ENCODE results near the gene SLC16A10.
"Not testable (repeated sequence)": the region's sequence is repeated elsewhere in the genome, so short reads cannot be mapped to it uniquely, and the experiment has no call there.

The SLC16A10 gene

DNA sequence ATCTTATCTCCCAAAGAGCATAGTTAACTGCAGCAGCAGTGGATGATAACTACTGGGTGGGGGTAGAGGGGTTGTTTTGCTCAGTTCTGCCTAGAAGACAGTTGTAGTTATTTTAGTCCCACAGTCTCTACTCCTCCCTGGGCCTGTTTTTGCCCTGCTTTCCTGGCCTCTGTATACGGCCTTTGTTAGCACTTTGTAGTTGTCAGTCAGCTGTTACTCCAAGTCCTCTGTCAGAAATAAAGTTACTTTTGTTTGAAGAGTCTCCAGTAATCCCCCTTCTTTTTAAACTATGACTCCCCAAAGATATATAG, 113.9 kb downstream of the SLC16A10 start:
- H3K4me3 ChIP-seq (ENCODE audit: low read length) = no peak overlapping the region

DNA sequence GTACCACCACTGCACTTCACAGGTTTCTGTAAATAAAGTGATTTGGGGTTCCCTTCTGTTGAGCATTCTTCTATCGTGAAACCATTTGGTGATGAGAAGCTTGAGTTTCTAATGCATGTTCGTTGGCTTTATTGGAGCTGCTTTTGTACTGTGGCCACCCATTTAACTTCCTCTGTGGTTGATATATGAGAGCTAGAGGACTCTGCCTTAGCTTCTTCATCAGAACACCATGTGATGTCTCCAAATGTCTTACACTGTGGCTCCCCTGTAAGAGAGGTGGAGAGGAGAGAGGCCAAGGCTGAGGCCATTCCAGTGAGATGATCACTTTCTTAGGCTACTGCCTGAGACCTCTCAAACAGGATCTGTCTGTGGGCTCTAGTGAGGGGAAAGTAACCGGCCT, 114.5 kb downstream of the SLC16A10 start:
- no peaks in the 10 kb centered on the region for H3K27me3 ChIP-seq (ENCODE audit: control insufficient read depth, insufficient read depth, low read length)
- H3K4me1 ChIP-seq (ENCODE audit: control insufficient read depth, insufficient read depth, low read length) = no peaks in the 10 kb centered on the region
- no peak overlapping the region for H3K9ac ChIP-seq (ENCODE audit: low read length)
- no peaks in the 10 kb centered on the region for H3K36me3 ChIP-seq (ENCODE audit: control insufficient read depth, insufficient read depth, low read length)
- no peak overlapping the region for H3K4me3 ChIP-seq (ENCODE audit: low read length)
- H3K27ac ChIP-seq (ENCODE audit: low read depth, low read length) = no peak overlapping the region

More for the DNA sequence above, 113.9 kb downstream of the SLC16A10 start:
- no peaks in the 10 kb centered on the region for H3K4me1 ChIP-seq (ENCODE audit: control insufficient read depth, insufficient read depth, low read length)
- no peaks in the 10 kb centered on the region for H3K27me3 ChIP-seq (ENCODE audit: control insufficient read depth, insufficient read depth, low read length)
- no peak overlapping the region for H3K27ac ChIP-seq (ENCODE audit: low read depth, low read length)
- H3K36me3 ChIP-seq (ENCODE audit: control insufficient read depth, insufficient read depth, low read length) = no peaks in the 10 kb centered on the region
- no peak overlapping the region for H3K9ac ChIP-seq (ENCODE audit: low read length)

- H3K9ac ChIP-seq (ENCODE audit: low read length); H3K27me3 ChIP-seq (ENCODE audit: control insufficient read depth, insufficient read depth, low read length); H3K36me3 ChIP-seq (ENCODE audit: control insufficient read depth, insufficient read depth, low read length); H3K27ac ChIP-seq (ENCODE audit: low read depth, low read length); H3K4me3 ChIP-seq (ENCODE audit: low read length); H3K4me1 ChIP-seq (ENCODE audit: control insufficient read depth, insufficient read depth, low read length): not testable (repeated sequence)
These were observed 116.2 kb downstream of the SLC16A10 start for GRCh38 chr6:111203539-111203938.

- no peaks in the 10 kb centered on the region for H3K36me3 ChIP-seq (ENCODE audit: control insufficient read depth, insufficient read depth, low read length)
- H3K4me3 ChIP-seq (ENCODE audit: low read length) = no peak overlapping the region
- no peaks in the 10 kb centered on the region for H3K27me3 ChIP-seq (ENCODE audit: control insufficient read depth, insufficient read depth, low read length)
- H3K9ac ChIP-seq (ENCODE audit: low read length) = no peak overlapping the region
- no peak overlapping the region for H3K27ac ChIP-seq (ENCODE audit: low read depth, low read length)
- no peaks in the 10 kb centered on the region for H3K4me1 ChIP-seq (ENCODE audit: control insufficient read depth, insufficient read depth, low read length)
These were observed 117.0 kb downstream of the SLC16A10 start for GRCh38 chr6:111204305-111204704.

GRCh38 chr6:111204881-111205280, 117.6 kb downstream of the SLC16A10 start:
- Histone ChIP-seq H3K4me3 (ENCODE audit: low read length) (no peak overlapping the region), H3K27ac (ENCODE audit: low read depth, low read length) (no peak overlapping the region), H3K9ac (ENCODE audit: low read length) (no peak overlapping the region), H3K36me3 (ENCODE audit: control insufficient read depth, insufficient read depth, low read length) (no peaks in the 10 kb centered on the region), H3K4me1 (ENCODE audit: control insufficient read depth, insufficient read depth, low read length) (no peaks in the 10 kb centered on the region), H3K27me3 (ENCODE audit: control insufficient read depth, insufficient read depth, low read length) (no peaks in the 10 kb centered on the region)

DNA sequence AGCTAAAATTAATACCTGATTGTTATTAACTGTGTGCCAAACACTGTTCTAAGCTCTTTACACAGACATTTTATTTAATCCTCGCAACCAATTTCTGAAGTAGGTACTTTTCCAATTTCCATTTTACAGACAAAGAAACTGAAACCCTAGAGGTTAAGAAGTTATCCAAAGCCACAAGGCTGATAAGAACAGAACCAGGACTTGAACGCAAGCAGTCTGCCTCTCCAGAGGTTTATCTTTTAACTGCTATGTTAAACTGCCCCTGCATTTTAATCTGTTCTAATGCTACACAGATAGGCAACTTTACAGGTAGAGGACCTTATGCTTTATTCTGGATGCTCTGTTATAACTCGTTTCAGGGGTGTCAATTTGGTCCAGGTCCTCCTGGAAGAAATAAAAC, 118.2 kb downstream of the SLC16A10 start:
- Histone ChIP-seq H3K4me1 (ENCODE audit: control insufficient read depth, insufficient read depth, low read length) (no peaks in the 10 kb centered on the region), H3K27ac (ENCODE audit: low read depth, low read length) (no peak overlapping the region), H3K27me3 (ENCODE audit: control insufficient read depth, insufficient read depth, low read length) (no peaks in the 10 kb centered on the region), H3K36me3 (ENCODE audit: control insufficient read depth, insufficient read depth, low read length) (no peaks in the 10 kb centered on the region), H3K9ac (ENCODE audit: low read length) (no peak overlapping the region), H3K4me3 (ENCODE audit: low read length) (no peak overlapping the region)

GRCh38 chr6:111207141-111207858, 120.0 kb downstream of the SLC16A10 start:
- Histone ChIP-seq H3K36me3 (ENCODE audit: control insufficient read depth, insufficient read depth, low read length) (no peaks in the 10 kb centered on the region), H3K9ac (ENCODE audit: low read length) (no peak overlapping the region), H3K4me3 (ENCODE audit: low read length) (no peak overlapping the region), H3K4me1 (ENCODE audit: control insufficient read depth, insufficient read depth, low read length) (no peaks in the 10 kb centered on the region), H3K27me3 (ENCODE audit: control insufficient read depth, insufficient read depth, low read length) (no peaks in the 10 kb centered on the region), H3K27ac (ENCODE audit: low read depth, low read length) (no peak overlapping the region)

DNA sequence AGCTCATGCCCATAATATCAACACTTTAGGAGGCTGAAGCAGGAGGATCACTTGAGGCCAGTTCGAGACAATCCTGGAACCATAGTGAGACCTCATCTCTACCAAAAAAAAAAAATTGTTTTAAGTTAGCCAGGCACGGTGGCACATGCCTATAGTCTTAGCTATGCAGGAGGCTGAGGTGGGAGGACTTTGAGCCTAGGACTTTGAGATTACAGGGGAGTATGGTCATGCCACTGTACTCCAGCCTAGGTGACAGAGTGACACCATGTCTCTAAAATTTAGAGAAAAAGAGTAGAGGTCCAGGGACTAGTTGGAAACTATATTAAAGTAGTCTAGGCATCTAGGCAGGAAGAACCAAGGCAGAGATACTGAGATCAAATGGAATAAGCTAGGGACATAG, 121.6 kb downstream of the SLC16A10 start:
- Histone ChIP-seq H3K9ac (ENCODE audit: low read length) (no peak overlapping the region), H3K36me3 (ENCODE audit: control insufficient read depth, insufficient read depth, low read length) (no peaks in the 10 kb centered on the region), H3K27ac (ENCODE audit: low read depth, low read length) (no peak overlapping the region), H3K27me3 (ENCODE audit: control insufficient read depth, insufficient read depth, low read length) (no peaks in the 10 kb centered on the region), H3K4me1 (ENCODE audit: control insufficient read depth, insufficient read depth, low read length) (no peaks in the 10 kb centered on the region), H3K4me3 (ENCODE audit: low read length) (no peak overlapping the region)

- Histone ChIP-seq H3K27ac (ENCODE audit: low read depth, low read length) (no peak overlapping the region), H3K9ac (ENCODE audit: low read length) (no peak overlapping the region), H3K4me1 (ENCODE audit: control insufficient read depth, insufficient read depth, low read length) (no peaks in the 10 kb centered on the region), H3K27me3 (ENCODE audit: control insufficient read depth, insufficient read depth, low read length) (no peaks in the 10 kb centered on the region), H3K4me3 (ENCODE audit: low read length) (no peak overlapping the region), H3K36me3 (ENCODE audit: control insufficient read depth, insufficient read depth, low read length) (no peaks in the 10 kb centered on the region)
These were observed 123.0 kb downstream of the SLC16A10 start for GRCh38 chr6:111210194-111210728.

DNA sequence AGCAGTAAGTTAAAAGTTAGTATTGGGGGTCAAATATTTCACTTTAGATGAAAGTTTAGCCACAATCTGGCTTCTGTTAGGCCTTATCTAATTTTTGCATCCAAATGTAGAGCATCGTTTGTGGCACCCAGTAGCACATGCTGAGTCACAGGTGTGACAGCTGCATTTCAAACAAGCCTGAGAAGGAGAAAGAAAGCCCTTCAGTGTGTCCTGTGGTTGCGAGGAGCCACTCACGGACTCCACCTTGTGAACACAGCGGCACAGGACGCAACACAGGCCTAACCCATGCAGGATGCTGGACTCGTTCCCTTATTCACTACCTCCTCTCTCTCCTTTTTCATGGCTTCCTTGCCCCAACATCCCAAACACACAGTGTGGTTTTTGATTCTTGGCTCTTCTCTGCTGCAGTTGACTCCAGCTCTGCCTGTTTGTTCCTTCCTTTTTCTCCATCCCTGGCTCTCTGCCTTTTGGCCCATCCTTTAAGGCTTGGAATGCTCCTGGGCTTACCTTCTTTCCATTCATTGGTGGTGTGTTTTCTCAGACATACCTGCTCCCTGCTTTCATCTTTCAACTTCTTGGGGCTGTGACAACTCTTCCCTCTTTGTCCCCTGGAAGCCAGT, 124.2 kb downstream of the SLC16A10 start:
- no peak overlapping the region for H3K4me3 ChIP-seq (ENCODE audit: low read length)
- no peaks in the 10 kb centered on the region for H3K4me1 ChIP-seq (ENCODE audit: control insufficient read depth, insufficient read depth, low read length)
- H3K27ac ChIP-seq (ENCODE audit: low read depth, low read length) = no peak overlapping the region
- no peaks in the 10 kb centered on the region for H3K36me3 ChIP-seq (ENCODE audit: control insufficient read depth, insufficient read depth, low read length)
- no peak overlapping the region for H3K9ac ChIP-seq (ENCODE audit: low read length)
- H3K27me3 ChIP-seq (ENCODE audit: control insufficient read depth, insufficient read depth, low read length) = no peaks in the 10 kb centered on the region

- H3K27me3 ChIP-seq (ENCODE audit: control insufficient read depth, insufficient read depth, low read length) = no peaks in the 10 kb centered on the region
- no peak overlapping the region for H3K4me3 ChIP-seq (ENCODE audit: low read length)
- no peak overlapping the region for H3K9ac ChIP-seq (ENCODE audit: low read length)
- H3K27ac ChIP-seq (ENCODE audit: low read depth, low read length) = no peak overlapping the region
- no peaks in the 10 kb centered on the region for H3K4me1 ChIP-seq (ENCODE audit: control insufficient read depth, insufficient read depth, low read length)
- no peaks in the 10 kb centered on the region for H3K36me3 ChIP-seq (ENCODE audit: control insufficient read depth, insufficient read depth, low read length)
These were observed 125.3 kb downstream of the SLC16A10 start for GRCh38 chr6:111212625-111213024.

DNA sequence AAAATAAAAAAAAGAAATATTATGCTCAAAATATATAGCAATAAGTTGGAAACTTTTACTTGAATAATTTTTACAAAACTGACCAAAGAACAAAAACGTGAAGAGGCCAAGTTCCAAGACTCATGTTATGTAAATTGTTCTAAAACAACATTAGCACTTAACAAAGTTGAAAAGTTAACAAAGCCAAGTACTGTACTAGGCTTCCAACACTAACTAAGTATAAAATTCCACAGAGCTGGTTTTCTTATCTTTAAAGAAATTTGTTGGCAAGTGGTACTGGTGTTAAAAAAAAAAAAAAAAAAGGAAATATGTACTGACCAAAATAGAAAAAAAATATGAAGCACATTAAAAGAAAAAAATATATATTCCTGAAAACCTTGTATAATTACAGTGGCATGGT, 127.8 kb downstream of the SLC16A10 start:
- no peak overlapping the region for H3K27ac ChIP-seq (ENCODE audit: low read depth, low read length)
- H3K4me1 ChIP-seq (ENCODE audit: control insufficient read depth, insufficient read depth, low read length) = no peaks in the 10 kb centered on the region
- no peaks in the 10 kb centered on the region for H3K27me3 ChIP-seq (ENCODE audit: control insufficient read depth, insufficient read depth, low read length)
- no peak overlapping the region for H3K4me3 ChIP-seq (ENCODE audit: low read length)
- H3K36me3 ChIP-seq (ENCODE audit: control insufficient read depth, insufficient read depth, low read length) = no peaks in the 10 kb centered on the region
- no peak overlapping the region for H3K9ac ChIP-seq (ENCODE audit: low read length)

- no peak overlapping the region for H3K27ac ChIP-seq (ENCODE audit: low read depth, low read length)
- H3K9ac ChIP-seq (ENCODE audit: low read length) = no peak overlapping the region
- no peak overlapping the region for H3K4me3 ChIP-seq (ENCODE audit: low read length)
- no peaks in the 10 kb centered on the region for H3K36me3 ChIP-seq (ENCODE audit: control insufficient read depth, insufficient read depth, low read length)
- no peaks in the 10 kb centered on the region for H3K27me3 ChIP-seq (ENCODE audit: control insufficient read depth, insufficient read depth, low read length)
- no peaks in the 10 kb centered on the region for H3K4me1 ChIP-seq (ENCODE audit: control insufficient read depth, insufficient read depth, low read length)
These were observed 132.5 kb downstream of the SLC16A10 start for GRCh38 chr6:111219785-111220184.

All from rectal smooth muscle tissue (tissue), 1 donor.